ENCODE results near the gene MYB.

Gene MYB

DNA sequence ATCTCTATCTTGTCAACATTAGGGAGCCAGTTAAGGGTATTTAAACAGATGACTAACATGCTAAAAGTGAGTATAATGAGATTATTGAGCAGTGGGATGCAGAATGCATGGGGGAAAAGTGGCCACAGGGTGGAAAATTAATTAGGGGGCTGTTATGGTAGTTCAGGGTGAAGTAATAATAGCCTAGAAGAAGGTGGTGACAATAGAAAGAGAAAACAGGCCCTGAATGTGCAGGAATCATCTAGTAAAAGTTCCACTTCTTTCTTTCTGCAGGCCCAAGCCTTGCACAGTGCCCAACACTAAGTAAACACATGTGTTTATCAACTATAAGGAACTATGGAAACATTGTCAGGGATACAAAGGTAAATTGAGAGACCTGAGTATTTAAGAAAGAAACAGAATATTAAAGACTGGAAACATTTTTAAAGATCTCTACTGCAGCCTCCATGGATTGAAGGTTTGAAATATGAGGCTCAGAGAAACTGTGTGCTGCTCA is 7.1 kb upstream of the MYB start:
- FAIRE-seq (no peak), DNase-seq (ENCODE audit: insufficient read length, low spot score) (no peak)
- TF ChIP-seq TAF1 (IDR thresholded peaks at IDR 0.05; ENCODE audit: low read depth, low read length) (no peak), POU2F2 (IDR thresholded peaks at IDR 0.05; ENCODE audit: low read depth, low read length) (no peak), SPI1 (IDR thresholded peaks at IDR 0.05; ENCODE audit: low read depth, low read length) (no peak), POLR2A (IDR thresholded peaks at IDR 0.05; ENCODE audit: low read depth, low read length) (no peak), PAX5 (IDR thresholded peaks at IDR 0.05; ENCODE audit: insufficient read depth, low read length, severe bottlenecking) (no peak), POLR2AphosphoS5 (IDR thresholded peaks at IDR 0.05; ENCODE audit: low read depth, low read length) (no peak)

GRCh38 chr6:135176058-135176457 is 5.0 kb upstream of the MYB start:
- no peak for DNase-seq (ENCODE audit: insufficient read length, low spot score)
- TF ChIP-seq POLR2A (IDR thresholded peaks at IDR 0.05; ENCODE audit: low read depth, low read length) (no peak), POU2F2 (IDR thresholded peaks at IDR 0.05; ENCODE audit: low read depth, low read length) (no peak), PAX5 (IDR thresholded peaks at IDR 0.05; ENCODE audit: insufficient read depth, low read length, severe bottlenecking) (no peak), TAF1 (IDR thresholded peaks at IDR 0.05; ENCODE audit: low read depth, low read length) (no peak), SPI1 (IDR thresholded peaks at IDR 0.05; ENCODE audit: low read depth, low read length) (no peak), POLR2AphosphoS5 (IDR thresholded peaks at IDR 0.05; ENCODE audit: low read depth, low read length) (no peak)
- peak; percentile 58 for FAIRE-seq

- TF ChIP-seq SPI1 (IDR thresholded peaks at IDR 0.05; ENCODE audit: low read depth, low read length) = peak; percentile 75
- no peak for TF ChIP-seq TAF1 (IDR thresholded peaks at IDR 0.05; ENCODE audit: low read depth, low read length)
- FAIRE-seq (peak; percentile 84), DNase-seq (ENCODE audit: insufficient read length, low spot score) (no peak)
These were observed 4.6 kb upstream of the MYB start for GRCh38 chr6:135176464-135176863.

DNA sequence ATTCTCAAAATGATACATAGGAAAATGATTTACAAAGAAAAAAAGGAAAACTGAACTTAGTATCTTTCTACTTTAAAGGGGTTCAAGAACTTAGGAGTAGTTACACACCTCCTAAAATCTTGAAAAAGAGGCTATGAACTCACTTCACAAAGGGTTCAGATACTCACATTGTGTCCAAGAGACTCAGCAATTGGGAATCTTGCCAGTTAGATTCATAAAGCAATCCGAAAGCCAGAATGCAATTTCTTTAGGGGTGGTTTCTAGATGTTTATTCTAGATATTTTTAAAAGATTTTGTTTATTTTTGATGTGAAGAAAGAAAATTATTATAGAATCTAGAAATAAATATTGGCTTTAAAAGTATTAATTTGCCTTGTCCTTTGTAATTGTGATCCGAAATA is 1.7 kb upstream of the MYB start:
- FAIRE-seq = no peak
- TF ChIP-seq TAF1 (IDR thresholded peaks at IDR 0.05; ENCODE audit: low read depth, low read length) (no peak), POU2F2 (IDR thresholded peaks at IDR 0.05; ENCODE audit: low read depth, low read length) (no peak), POLR2AphosphoS5 (IDR thresholded peaks at IDR 0.05; ENCODE audit: low read depth, low read length) (no peak), PAX5 (IDR thresholded peaks at IDR 0.05; ENCODE audit: insufficient read depth, low read length, severe bottlenecking) (no peak), SPI1 (IDR thresholded peaks at IDR 0.05; ENCODE audit: low read depth, low read length) (no peak), POLR2A (IDR thresholded peaks at IDR 0.05; ENCODE audit: low read depth, low read length) (no peak)
- DNase-seq (ENCODE audit: insufficient read length, low spot score) = no peak

- TF ChIP-seq SPI1 (IDR thresholded peaks at IDR 0.05; ENCODE audit: low read depth, low read length) (no peak), POLR2A (IDR thresholded peaks at IDR 0.05; ENCODE audit: low read depth, low read length) (peak; percentile 45)
- DNase-seq (ENCODE audit: insufficient read length, low spot score) (no peak), FAIRE-seq (peak; percentile 43)
These were observed 1.1 kb upstream of the MYB start for GRCh38 chr6:135179920-135180541.

DNA sequence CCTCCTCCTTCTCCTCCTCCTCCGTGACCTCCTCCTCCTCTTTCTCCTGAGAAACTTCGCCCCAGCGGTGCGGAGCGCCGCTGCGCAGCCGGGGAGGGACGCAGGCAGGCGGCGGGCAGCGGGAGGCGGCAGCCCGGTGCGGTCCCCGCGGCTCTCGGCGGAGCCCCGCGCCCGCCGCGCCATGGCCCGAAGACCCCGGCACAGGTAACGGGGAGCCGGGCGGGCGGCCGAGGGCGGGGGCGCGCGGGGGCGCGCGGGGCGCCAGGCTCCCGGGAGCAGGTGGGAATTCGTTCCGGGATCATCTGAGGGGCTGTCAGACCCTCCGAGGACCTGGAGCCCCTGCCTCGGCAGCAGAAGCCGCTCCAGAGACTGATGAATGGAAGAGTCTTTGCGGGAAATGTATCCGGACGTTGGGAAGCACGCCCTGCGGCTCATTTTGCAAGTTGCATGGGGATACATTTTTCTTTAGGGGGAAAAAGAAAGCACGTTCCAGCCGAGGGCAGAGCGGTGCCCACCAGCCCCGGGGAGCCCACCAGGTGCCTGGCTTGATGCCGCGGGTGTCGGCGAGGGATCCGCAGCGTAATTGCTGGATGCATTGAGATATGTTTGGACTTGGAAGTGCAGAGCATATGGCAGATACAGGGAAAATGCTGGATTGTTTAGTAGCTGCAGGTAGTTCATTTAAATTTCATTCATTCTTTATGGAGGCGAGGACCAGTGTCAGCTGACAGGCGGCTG is 394 bp downstream of the MYB start:
- peak; percentile 50 for FAIRE-seq
- DNase-seq (ENCODE audit: insufficient read length, low spot score) = no peak
- TF ChIP-seq SPI1 (IDR thresholded peaks at IDR 0.05; ENCODE audit: low read depth, low read length) = no peak
- TF ChIP-seq POLR2A (IDR thresholded peaks at IDR 0.05; ENCODE audit: low read depth, low read length) = no peak; the same call in 1 of the 2 replicates
- TF ChIP-seq TAF1 (IDR thresholded peaks at IDR 0.05; ENCODE audit: low read depth, low read length) = no peak

GRCh38 chr6:135182071-135183001 is 1.2 kb downstream of the MYB start:
- TF ChIP-seq POLR2AphosphoS5 (IDR thresholded peaks at IDR 0.05; ENCODE audit: low read depth, low read length) (peak; percentile 54; the same call in 1 of the 2 replicates), POLR2A (IDR thresholded peaks at IDR 0.05; ENCODE audit: low read depth, low read length) (peak; percentile 37; the same call in 1 of the 2 replicates), POU2F2 (IDR thresholded peaks at IDR 0.05; ENCODE audit: low read depth, low read length) (no peak; the same call in 1 of the 2 replicates), SPI1 (IDR thresholded peaks at IDR 0.05; ENCODE audit: low read depth, low read length) (no peak)
- DNase-seq (ENCODE audit: insufficient read length, low spot score) (no peak), FAIRE-seq (peak; percentile 85)

- FAIRE-seq (no peak), DNase-seq (ENCODE audit: insufficient read length, low spot score) (peak; percentile 47)
- TF ChIP-seq POU2F2 (IDR thresholded peaks at IDR 0.05; ENCODE audit: low read depth, low read length) (no peak), POLR2AphosphoS5 (IDR thresholded peaks at IDR 0.05; ENCODE audit: low read depth, low read length) (peak; percentile 60), SPI1 (IDR thresholded peaks at IDR 0.05; ENCODE audit: low read depth, low read length) (peak; percentile 83), POLR2A (IDR thresholded peaks at IDR 0.05; ENCODE audit: low read depth, low read length) (peak; percentile 50; the same call in 1 of the 2 replicates), PAX5 (IDR thresholded peaks at IDR 0.05; ENCODE audit: insufficient read depth, low read length, severe bottlenecking) (peak; percentile 1), TAF1 (IDR thresholded peaks at IDR 0.05; ENCODE audit: low read depth, low read length) (peak; percentile 19; the same call in 1 of the 2 replicates)
These were observed 2.0 kb downstream of the MYB start for GRCh38 chr6:135183002-135183531.
